Activated B cell treated with CpG ODN at 0.5 μM for 24 hours (primary cell): ENCODE measurements around the gene ING4. TPM values are rescaled to one million over a fixed set of nuclear protein-coding genes. Genes with fewer than 3 reads are reported as not detected.

Experiments
- ATAC-seq: fragments of 200-7000 bp; cut with Tn5 transposase; one replicate; pipeline ENCODE4 v1.10.0; 2021; ENCODE audit warnings: low read depth, mild to moderate bottlenecking, moderate library complexity
- CTCF ChIA-PET: fragments of 350-600 bp; sonication (Branson Sonifier 250); formaldehyde crosslinking; loops from one replicate; lab custom pipeline; 2021; ENCODE audit warnings: antibody characterized with exemption; lab: Charles Lee
- POLR2A ChIA-PET: fragments of 350-600 bp; sonication (Branson Sonifier 250); formaldehyde crosslinking; loops from one replicate; lab custom pipeline; 2021; ENCODE audit warnings: antibody characterized with exemption; lab: Charles Lee
- DNase-seq: peaks from one replicate; pipeline ENCODE4 v3.0.0; 2022
- H3K27ac Mint-ChIP-seq: one replicate; pipeline ENCODE4 v1.8.0; 2020; ENCODE audit warnings: mixed read lengths
- H3K27me3 Mint-ChIP-seq: one replicate; pipeline ENCODE4 v1.8.0; 2021; ENCODE audit warnings: mixed read lengths
- H3K36me3 Mint-ChIP-seq: one replicate; pipeline ENCODE4 v1.8.0; 2021; ENCODE audit warnings: low read depth, mixed read lengths
- H3K4me1 Mint-ChIP-seq: one replicate; pipeline ENCODE4 v1.8.0; 2021; ENCODE audit warnings: mixed read lengths
- H3K4me3 Mint-ChIP-seq: one replicate; pipeline ENCODE4 v1.8.0; 2020; ENCODE audit warnings: mild to moderate bottlenecking, mixed read lengths
- H3K9me3 Mint-ChIP-seq: one replicate; pipeline ENCODE4 v1.8.0; 2020; ENCODE audit warnings: mixed read lengths
- intact Hi-C: fragments of 100-400 bp; cut with micrococcal nuclease; formaldehyde crosslinking; loops from one replicate; pipeline ENCODE4 v1.15.1; 2024
- total RNA-seq: library from RNA; stranded (reverse); gene quantifications from 2 replicates; pipeline ENCODE4 v1.2.3, GENCODE V29; 2022
- TF ChIP-seq, protein P1 (sequence below): fragments of 200-600 bp; IDR thresholded peaks from one replicate; pipeline ENCODE4 v1.8.0; 2022; ENCODE audit warnings: antibody characterized with exemption, mild to moderate bottlenecking

The ING4 gene
- total RNA-seq, 1 donor from 2014 or later, result 39.2 TPM

DNA sequence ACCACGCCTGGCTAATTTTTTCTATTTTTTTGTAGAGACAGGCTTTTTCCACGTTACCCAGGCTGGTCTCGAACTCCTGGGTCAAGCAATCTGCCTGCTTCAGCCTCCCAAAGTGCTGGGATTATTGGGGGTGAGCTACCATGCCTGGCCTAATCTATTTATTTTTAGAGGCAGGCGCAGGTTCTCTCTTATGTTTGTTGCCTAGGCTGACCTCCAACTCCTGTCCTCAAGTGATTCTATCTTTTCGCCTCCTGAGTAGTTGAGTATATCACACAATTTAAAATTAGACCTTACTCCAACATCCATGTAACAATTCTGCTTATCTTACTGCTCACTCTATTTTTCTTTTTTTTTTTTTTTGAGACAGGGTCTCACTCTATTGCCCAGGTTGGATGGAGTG, 8.9 kb downstream of the ING4 start:
- ChIA-PET POLR2A (interaction anchor here (0.7 kb wide), 1 partner anchor 435 kb away, joined by 4 read pairs; no protein-coding TSS in a partner anchor), CTCF (no interaction called here)
- TF ChIP-seq, protein P1, sequence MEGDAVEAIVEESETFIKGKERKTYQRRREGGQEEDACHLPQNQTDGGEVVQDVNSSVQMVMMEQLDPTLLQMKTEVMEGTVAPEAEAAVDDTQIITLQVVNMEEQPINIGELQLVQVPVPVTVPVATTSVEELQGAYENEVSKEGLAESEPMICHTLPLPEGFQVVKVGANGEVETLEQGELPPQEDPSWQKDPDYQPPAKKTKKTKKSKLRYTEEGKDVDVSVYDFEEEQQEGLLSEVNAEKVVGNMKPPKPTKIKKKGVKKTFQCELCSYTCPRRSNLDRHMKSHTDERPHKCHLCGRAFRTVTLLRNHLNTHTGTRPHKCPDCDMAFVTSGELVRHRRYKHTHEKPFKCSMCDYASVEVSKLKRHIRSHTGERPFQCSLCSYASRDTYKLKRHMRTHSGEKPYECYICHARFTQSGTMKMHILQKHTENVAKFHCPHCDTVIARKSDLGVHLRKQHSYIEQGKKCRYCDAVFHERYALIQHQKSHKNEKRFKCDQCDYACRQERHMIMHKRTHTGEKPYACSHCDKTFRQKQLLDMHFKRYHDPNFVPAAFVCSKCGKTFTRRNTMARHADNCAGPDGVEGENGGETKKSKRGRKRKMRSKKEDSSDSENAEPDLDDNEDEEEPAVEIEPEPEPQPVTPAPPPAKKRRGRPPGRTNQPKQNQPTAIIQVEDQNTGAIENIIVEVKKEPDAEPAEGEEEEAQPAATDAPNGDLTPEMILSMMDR, result no peak
- no peak overlapping the region for H3K27ac Mint-ChIP-seq
- no peak overlapping the region for H3K4me3 Mint-ChIP-seq
- intact Hi-C loops, result no loop called here
- H3K4me1 Mint-ChIP-seq, result peaks cover 10% of the 10 kb centered on the region
- no peaks in the 10 kb centered on the region for H3K9me3 Mint-ChIP-seq
- DNase-seq (no peak), ATAC-seq (no peak)
- peaks cover 75% of the 10 kb centered on the region for H3K36me3 Mint-ChIP-seq
- no peaks in the 10 kb centered on the region for H3K27me3 Mint-ChIP-seq

DNA sequence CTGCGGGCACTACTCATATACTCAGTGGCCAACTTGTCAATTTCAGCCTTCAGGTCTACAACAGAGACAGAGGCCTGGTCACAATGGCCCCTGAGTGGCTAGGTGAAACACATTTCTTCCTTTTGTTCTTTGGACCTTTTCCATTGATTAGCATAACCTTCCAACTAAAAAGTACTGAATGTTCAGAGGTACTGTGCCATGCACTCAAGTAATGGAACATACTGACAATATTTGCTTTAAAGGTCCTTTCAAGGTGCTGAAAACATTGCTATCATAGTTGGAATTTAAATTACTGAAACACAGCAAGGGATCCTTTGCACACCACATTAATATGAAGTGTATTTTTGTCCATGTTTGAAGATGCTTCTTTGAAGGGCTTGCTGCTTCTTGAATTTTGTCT, 9.6 kb downstream of the ING4 start:
- H3K27ac Mint-ChIP-seq, result no peak overlapping the region
- ChIA-PET POLR2A (no interaction called here), CTCF (no interaction called here)
- H3K4me3 Mint-ChIP-seq, result no peak overlapping the region
- ATAC-seq (no peak), DNase-seq (no peak)
- H3K9me3 Mint-ChIP-seq, result no peaks in the 10 kb centered on the region
- intact Hi-C loops, result no loop called here
- H3K27me3 Mint-ChIP-seq, result no peaks in the 10 kb centered on the region
- H3K36me3 Mint-ChIP-seq, result peaks cover 68% of the 10 kb centered on the region
- TF ChIP-seq, protein P1, result no peak
- H3K4me1 Mint-ChIP-seq, result peaks cover 6% of the 10 kb centered on the region

DNA sequence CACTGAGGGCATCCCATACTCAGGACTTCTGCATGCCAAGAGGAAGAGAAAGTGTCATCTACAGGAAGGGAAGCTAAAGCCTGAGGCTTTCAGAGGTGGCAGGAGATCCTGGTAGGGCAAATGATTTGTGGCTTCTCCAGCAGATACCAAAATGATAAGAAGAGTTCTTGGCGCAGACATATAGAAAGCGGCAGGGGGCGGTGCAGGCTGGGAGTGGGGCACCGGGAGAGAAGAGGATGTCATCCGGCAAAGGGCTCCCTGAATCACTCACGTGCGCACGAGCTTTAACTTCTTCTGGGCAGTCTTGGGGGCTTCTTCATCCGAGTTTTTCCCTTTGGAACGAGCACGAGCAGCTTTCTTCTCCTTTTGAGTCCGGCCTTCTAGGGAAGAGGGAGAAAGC, 10.5 kb downstream of the ING4 start:
- peaks cover 66% of the 10 kb centered on the region for H3K36me3 Mint-ChIP-seq
- ATAC-seq (no peak), DNase-seq (no peak)
- H3K27me3 Mint-ChIP-seq, result no peaks in the 10 kb centered on the region
- H3K27ac Mint-ChIP-seq, result no peak overlapping the region
- TF ChIP-seq, protein P1, result no peak
- ChIA-PET POLR2A (interaction anchor here (0.6 kb wide), 1 partner anchor 25 kb away, joined by 4 read pairs; no protein-coding TSS in a partner anchor), CTCF (no interaction called here)
- intact Hi-C loops, result no loop called here
- no peaks in the 10 kb centered on the region for H3K9me3 Mint-ChIP-seq
- no peak overlapping the region for H3K4me3 Mint-ChIP-seq
- H3K4me1 Mint-ChIP-seq, result peaks cover 4% of the 10 kb centered on the region

DNA sequence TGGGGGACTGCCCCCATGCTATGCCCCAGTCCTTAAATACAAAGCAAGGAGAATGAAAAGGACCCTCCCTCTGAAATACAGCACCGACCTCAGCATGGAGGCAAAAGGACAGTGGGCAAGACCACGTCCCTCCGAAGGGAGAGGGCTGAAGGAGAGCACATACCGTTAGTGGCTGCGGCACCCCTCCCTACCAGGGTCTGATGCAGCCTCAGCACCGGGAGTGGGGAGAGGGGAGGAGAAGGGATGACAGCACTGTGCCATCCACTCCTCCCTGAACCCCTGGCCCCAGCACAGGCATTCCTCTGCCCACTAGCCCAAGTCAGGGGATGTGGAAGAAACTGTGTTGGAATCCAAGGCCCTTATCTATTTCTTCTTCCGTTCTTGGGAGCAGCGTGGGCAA, 12.1 kb downstream of the ING4 start:
- Mint-ChIP-seq H3K27me3 (no peaks in the 10 kb centered on the region), H3K36me3 (peaks cover 55% of the 10 kb centered on the region), H3K4me3 (no peak overlapping the region), H3K27ac (no peak overlapping the region), H3K9me3 (no peaks in the 10 kb centered on the region), H3K4me1 (peaks cover 11% of the 10 kb centered on the region)
- ChIA-PET POLR2A (no interaction called here), CTCF (no interaction called here)
- TF ChIP-seq, protein P1, result no peak
- DNase-seq (no peak), ATAC-seq (no peak)
- intact Hi-C loops, result no loop called here

DNA sequence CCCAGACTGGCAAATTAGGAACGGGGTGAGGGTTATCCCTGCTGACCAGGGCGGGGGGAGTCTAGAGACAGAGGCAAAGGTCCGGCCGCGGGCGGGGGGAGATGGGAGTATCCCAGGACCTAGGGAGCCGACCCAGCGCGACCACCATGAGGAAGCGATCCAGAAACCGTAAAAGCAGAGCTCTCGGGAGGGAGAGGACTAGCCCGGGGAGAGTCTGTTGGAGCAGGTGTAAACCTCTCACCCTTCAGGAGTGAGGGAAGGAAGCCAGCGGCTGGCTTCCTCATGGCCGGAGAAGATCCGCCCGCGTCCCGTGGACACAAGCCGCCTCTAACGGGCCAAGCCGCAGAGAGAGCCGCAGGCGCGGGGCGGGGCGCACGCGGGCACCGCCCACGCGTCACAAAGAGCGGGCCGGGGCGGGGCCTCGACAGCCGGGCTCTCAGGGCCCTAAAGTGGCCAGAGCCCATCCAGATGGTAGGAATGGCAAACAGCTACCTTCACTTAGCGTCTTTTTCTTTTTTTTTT, 15.8 kb downstream of the ING4 start, which contains the start of gene ACRBP:
Gene ACRBP (minus strand): TSS at position 350 of the 522 bp plus-strand sequence. CDS start 66 bp downstream, at position 284.
- intact Hi-C loops, result no loop called here
- Mint-ChIP-seq H3K27me3 (no peaks in the 10 kb centered on the region), H3K4me3 (peak within 1 kb of the TSS; percentile 84), H3K9me3 (peaks cover 5% of the 10 kb centered on the region), H3K36me3 (peaks cover 30% of the 10 kb centered on the region), H3K4me1 (peaks cover 39% of the 10 kb centered on the region), H3K27ac (peak within 1 kb of the TSS; percentile 74)
- ChIA-PET POLR2A (interaction anchor here (0.5 to 2.1 kb wide), 9 partner anchors 11 to 318 kb away, joined by 3 to 17 read pairs (median 4); partner anchors contain the start of gene LPAR5), CTCF (interaction anchor here (4.4 kb wide), 1 partner anchor 27 kb away, joined by 26 read pairs; no protein-coding TSS in a partner anchor)
- TF ChIP-seq, protein P1, result no peak
- ATAC-seq, result peak; percentile 83
- DNase-seq, result peak; percentile 71
